GM12874 (cell line): Measurements from ENCODE around the gene IQSEC1.

Source experiments
- TF ChIP-seq, protein P1 (sequence below): IDR thresholded peaks from 2 replicates; pipeline ENCODE4 v1.5.1; 2011; ENCODE audit warnings: low read depth, mild to moderate bottlenecking, control low read depth, low read length, moderate library complexity; ENCODE audit not compliant: insufficient read depth

The IQSEC1 gene

GRCh38 chr3:12993517-12994356 is 79.5 kb downstream of the IQSEC1 start:
- TF ChIP-seq, protein P1, sequence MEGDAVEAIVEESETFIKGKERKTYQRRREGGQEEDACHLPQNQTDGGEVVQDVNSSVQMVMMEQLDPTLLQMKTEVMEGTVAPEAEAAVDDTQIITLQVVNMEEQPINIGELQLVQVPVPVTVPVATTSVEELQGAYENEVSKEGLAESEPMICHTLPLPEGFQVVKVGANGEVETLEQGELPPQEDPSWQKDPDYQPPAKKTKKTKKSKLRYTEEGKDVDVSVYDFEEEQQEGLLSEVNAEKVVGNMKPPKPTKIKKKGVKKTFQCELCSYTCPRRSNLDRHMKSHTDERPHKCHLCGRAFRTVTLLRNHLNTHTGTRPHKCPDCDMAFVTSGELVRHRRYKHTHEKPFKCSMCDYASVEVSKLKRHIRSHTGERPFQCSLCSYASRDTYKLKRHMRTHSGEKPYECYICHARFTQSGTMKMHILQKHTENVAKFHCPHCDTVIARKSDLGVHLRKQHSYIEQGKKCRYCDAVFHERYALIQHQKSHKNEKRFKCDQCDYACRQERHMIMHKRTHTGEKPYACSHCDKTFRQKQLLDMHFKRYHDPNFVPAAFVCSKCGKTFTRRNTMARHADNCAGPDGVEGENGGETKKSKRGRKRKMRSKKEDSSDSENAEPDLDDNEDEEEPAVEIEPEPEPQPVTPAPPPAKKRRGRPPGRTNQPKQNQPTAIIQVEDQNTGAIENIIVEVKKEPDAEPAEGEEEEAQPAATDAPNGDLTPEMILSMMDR: no peak

- TF ChIP-seq, protein P1: 0 out of 2 replicates have a peak, but pooled peaks have one; percentile 12
Measured at GRCh38 chr3:12992629-12993516, 80.4 kb downstream of the IQSEC1 start.

GRCh38 chr3:12991861-12992281 is 81.4 kb downstream of the IQSEC1 start:
- TF ChIP-seq, protein P1: no peak

GRCh38 chr3:12991481-12991837 is 81.8 kb downstream of the IQSEC1 start:
- TF ChIP-seq, protein P1: no peak

DNA sequence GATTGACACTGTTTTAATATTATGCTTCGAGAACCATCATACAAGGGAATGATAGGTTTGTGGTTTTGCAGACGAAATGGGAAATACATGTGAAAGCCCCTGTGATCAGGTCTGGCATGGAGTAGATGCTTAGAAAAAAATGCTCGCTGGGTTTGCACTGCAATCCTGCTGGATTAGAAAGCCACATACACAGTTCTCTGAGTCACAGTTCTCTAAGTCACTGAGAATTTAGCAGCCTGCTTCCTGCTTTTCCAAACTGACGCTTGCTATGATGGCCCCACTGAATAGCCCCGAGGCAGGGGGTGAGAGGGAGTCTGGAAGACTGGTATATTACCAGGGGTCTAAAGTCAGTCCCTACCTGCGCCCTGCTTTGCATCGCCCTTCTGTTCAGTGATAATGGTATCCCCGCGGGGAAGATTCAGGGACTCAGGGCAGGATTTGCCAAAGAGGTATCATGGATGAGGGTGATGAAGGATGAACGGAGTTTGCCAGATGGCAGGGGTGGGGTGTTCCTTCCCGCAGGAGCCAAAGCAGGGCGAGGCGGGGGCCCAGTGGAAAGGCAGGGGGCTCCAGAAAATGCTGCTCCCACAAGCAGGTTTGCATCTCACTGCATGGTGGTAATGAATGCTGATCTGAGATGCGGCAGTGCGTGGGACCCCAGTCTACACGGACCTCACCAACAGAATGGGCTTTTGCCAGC is 82.3 kb downstream of the IQSEC1 start:
- TF ChIP-seq, protein P1: no peak

DNA sequence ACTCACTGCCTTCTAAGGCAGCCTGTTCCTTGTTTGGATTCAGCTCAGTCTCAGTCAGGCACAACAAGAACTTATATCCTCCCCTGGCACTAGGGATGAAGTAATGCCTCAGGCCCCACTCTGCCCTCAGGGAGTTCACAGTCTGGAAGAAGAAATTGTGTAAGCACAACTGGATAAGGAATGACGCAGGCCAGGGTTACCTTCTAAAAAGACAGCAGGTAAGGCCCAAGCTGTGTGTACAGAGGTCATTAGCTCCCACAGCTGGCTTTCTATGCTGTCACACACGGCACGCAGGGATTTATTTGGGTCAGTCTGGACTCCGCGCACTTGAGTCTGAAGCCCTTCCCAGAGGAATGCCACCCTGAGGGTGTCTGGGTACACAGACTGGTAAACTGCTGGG is 82.9 kb downstream of the IQSEC1 start:
- TF ChIP-seq, protein P1: no peak
